HCT116 (cell line): Measurements from ENCODE around the gene ATM. TPM values are rescaled to one million over a fixed set of nuclear protein-coding genes. Genes with fewer than 3 reads are reported as not detected.

Source experiments
- ATAC-seq: fragments of 200-7000 bp; cut with Tn5 transposase; 2 replicates; pipeline ENCODE4 v1.9.1; 2020; ENCODE audit warnings: mild to moderate bottlenecking, moderate library complexity
- BruUV-seq: library from RNA; stranded (reverse); fragments of 400-500 nt; replicated peaks from 2 replicates; lab custom pipeline; 2021; lab: Mats Ljungman, UMichigan
- CTCF ChIA-PET: fragments of 300-600 bp; sonication (Branson Sonifier 250); formaldehyde crosslinking; loops from one replicate; lab custom pipeline; 2021; ENCODE audit warnings: antibody characterized with exemption; lab: Charles Lee
- POLR2A ChIA-PET: fragments of 300-600, 350-600 bp; sonication (Branson Sonifier 250); formaldehyde crosslinking; loops from one replicate; lab custom pipeline; 2021; ENCODE audit warnings: antibody characterized with exemption; lab: Charles Lee
- RAD21 ChIA-PET, 2 experiments: fragments of 300-600 bp; sonication (Branson Sonifier 250); formaldehyde crosslinking; loops; one replicate each; lab custom pipeline; 2023; ENCODE audit warnings: low total read pairs in 2 of 2; ENCODE audit not compliant: uncharacterized antibody in 2 of 2, unreplicated experiment in 2 of 2, low non-redundant PET in 1 of 2; lab: Charles Lee
- DNase-seq: peaks from one replicate; pipeline ENCODE4 v3.0.0-alpha.2; 2010; ENCODE audit warnings: low read depth, low spot score
- H2AFZ ChIP-seq: fragments of 200-600 bp; shearing (Covaris generic), sonication (generic); 2 replicates; pipeline ENCODE4 v1.6.1; 2017; ENCODE audit warnings: low read depth, mixed run types, mixed read lengths, antibody characterized with exemption, low read length; ENCODE audit not compliant: poor library complexity, severe bottlenecking
- H3K27ac ChIP-seq: 2 replicates; pipeline ENCODE4 v1.5.1; 2012; ENCODE audit warnings: low read depth, low read length
- H3K27me3 ChIP-seq: fragments of 200-600 bp; sonication (generic); 2 replicates; pipeline ENCODE4 v1.6.1; 2016; ENCODE audit warnings: mixed run types, low read length, mixed read lengths; ENCODE audit not compliant: insufficient read depth
- H3K36me3 ChIP-seq, 2 experiments: fragments of 200-500 bp in 1 of 2; fragments of 200-600 bp in 1 of 2; sonication (Bioruptor generic) in 1 of 2; sonication (generic) in 1 of 2; 2 replicates each; pipeline versions ENCODE4 v1.5.1 to v1.6.1; 2014 to 2016; ENCODE audit warnings: low read length in 2 of 2, inconsistent platforms in 1 of 2, mixed read lengths in 1 of 2, mixed run types in 1 of 2; ENCODE audit not compliant: insufficient read depth in 2 of 2, control insufficient read depth in 1 of 2
- H3K4me1 ChIP-seq, 2 experiments: fragments of 200-600 bp in 1 of 2; sonication (generic) in 1 of 2; 2 replicates each; pipeline versions ENCODE4 v1.5.1 to v1.6.1; 2012 to 2017; ENCODE audit warnings: low read length in 2 of 2, inconsistent platforms in 1 of 2, mild to moderate bottlenecking in 1 of 2, mixed read lengths in 1 of 2, mixed run types in 1 of 2, moderate library complexity in 1 of 2; ENCODE audit not compliant: insufficient read depth in 2 of 2, control insufficient read depth in 1 of 2
- H3K4me2 ChIP-seq: fragments of 200-600 bp; sonication (generic); 2 replicates; pipeline ENCODE4 v1.6.1; 2017; ENCODE audit warnings: mixed run types, low read length, mixed read lengths
- H3K4me3 ChIP-seq, 2 experiments: fragments of 200-600 bp in 1 of 2; sonication (generic) in 1 of 2; replicated peaks in 1 of 2; 2 replicates each; pipeline ENCODE4 v1.5.1; 2011 to 2016; ENCODE audit warnings: low read length in 2 of 2, control low read depth in 1 of 2, low read depth in 1 of 2, mild to moderate bottlenecking in 1 of 2, mixed read lengths in 1 of 2, mixed run types in 1 of 2
- H3K79me2 ChIP-seq: fragments of 200-600 bp; sonication (generic); 2 replicates; pipeline ENCODE4 v1.6.1; 2017; ENCODE audit warnings: mild to moderate bottlenecking, mixed run types, low read length, moderate library complexity, mixed read lengths; ENCODE audit not compliant: insufficient read depth
- H3K9ac ChIP-seq: fragments of 200-600 bp; sonication (generic); 2 replicates; pipeline ENCODE4 v1.6.1; 2016; ENCODE audit warnings: low read length, mixed read lengths
- H3K9me2 ChIP-seq: fragments of 200-600 bp; sonication (generic), shearing (Covaris generic); 2 replicates; pipeline ENCODE4 v1.6.1; 2017; ENCODE audit warnings: mixed run types, mild to moderate bottlenecking, moderate library complexity; ENCODE audit not compliant: insufficient read depth
- H3K9me3 ChIP-seq, 2 experiments: fragments of 200-500 bp in 1 of 2; fragments of 200-600 bp in 1 of 2; sonication (Bioruptor generic) in 1 of 2; sonication (generic) in 1 of 2; 2 replicates each; pipeline ENCODE4 v1.6.1; 2014 to 2017; ENCODE audit warnings: low read length in 2 of 2, mixed read lengths in 2 of 2, inconsistent platforms in 1 of 2, low read depth in 1 of 2, mild to moderate bottlenecking in 1 of 2, mixed run types in 1 of 2, moderate library complexity in 1 of 2; ENCODE audit not compliant: control insufficient read depth in 1 of 2, insufficient read depth in 1 of 2
- H4K20me1 ChIP-seq: fragments of 200-600 bp; sonication (generic), shearing (Covaris generic); 2 replicates; pipeline ENCODE4 v1.6.1; 2017; ENCODE audit warnings: mixed run types, mild to moderate bottlenecking, moderate library complexity; ENCODE audit not compliant: insufficient read depth
- ATF3 ChIP-seq: IDR thresholded peaks from 2 replicates; pipeline ENCODE4 v1.6.1; 2012
- CBX3 ChIP-seq: IDR thresholded peaks from 2 replicates; pipeline ENCODE4 v1.6.1; 2012; ENCODE audit warnings: low read depth
- CEBPB ChIP-seq: IDR thresholded peaks from 2 replicates; pipeline ENCODE4 v1.6.1; 2012; ENCODE audit warnings: low read depth
- CTCF ChIP-seq, 3 experiments: fragments of 200-600 bp in 1 of 3; sonication (generic) in 1 of 3; IDR thresholded peaks in 2 of 3; conservative IDR thresholded peaks in 1 of 3; 2 replicates each; pipeline ENCODE4 v1.5.1; 2012 to 2017; ENCODE audit warnings: low read depth in 2 of 3, low read length in 2 of 3, antibody characterized with exemption in 1 of 3, borderline replicate concordance in 1 of 3, control low read depth in 1 of 3, mild to moderate bottlenecking in 1 of 3, mixed read lengths in 1 of 3, mixed run types in 1 of 3, moderate library complexity in 1 of 3; ENCODE audit not compliant: insufficient read depth in 1 of 3
- ELF1 ChIP-seq: IDR thresholded peaks from 2 replicates; pipeline ENCODE4 v1.6.1; 2012; ENCODE audit warnings: low read depth, borderline replicate concordance
- EZH2phosphoT487 ChIP-seq: fragments of 200-600 bp; IDR thresholded peaks from 2 replicates; pipeline ENCODE4 v1.6.1; 2018; ENCODE audit warnings: antibody characterized with exemption, borderline replicate concordance
- FOSL1 ChIP-seq: IDR thresholded peaks from 2 replicates; pipeline ENCODE4 v1.6.1; 2012; ENCODE audit warnings: low read depth
- JUND ChIP-seq: IDR thresholded peaks from 2 replicates; pipeline ENCODE4 v1.6.1; 2012
- MAX ChIP-seq: IDR thresholded peaks from 2 replicates; pipeline ENCODE4 v1.6.1; 2012
- POLR2A ChIP-seq: IDR thresholded peaks from 2 replicates; pipeline ENCODE4 v1.7.0; 2011; ENCODE audit warnings: borderline replicate concordance; ENCODE audit not compliant: insufficient read depth, insufficient read length; ENCODE audit errors: extremely low read depth
- POLR2AphosphoS5 ChIP-seq: IDR thresholded peaks from 2 replicates; pipeline ENCODE4 v1.6.1; 2011; ENCODE audit warnings: mild to moderate bottlenecking, low read depth, low read length, moderate library complexity
- RAD21 ChIP-seq: IDR thresholded peaks from 2 replicates; pipeline ENCODE4 v1.6.1; 2012; ENCODE audit warnings: low read depth, mild to moderate bottlenecking
- REST ChIP-seq: IDR thresholded peaks from 2 replicates; pipeline ENCODE4 v1.6.1; 2012; ENCODE audit warnings: low read depth
- SIN3A ChIP-seq: IDR thresholded peaks from 2 replicates; pipeline ENCODE4 v1.6.1; 2012; ENCODE audit warnings: low read depth
- SRF ChIP-seq: IDR thresholded peaks from 2 replicates; pipeline ENCODE4 v1.6.1; 2012; ENCODE audit warnings: low read depth
- TCF7L2 ChIP-seq: IDR thresholded peaks from 2 replicates; pipeline ENCODE4 v1.7.0; 2011; ENCODE audit warnings: borderline replicate concordance, inconsistent platforms; ENCODE audit not compliant: insufficient read depth, insufficient read length; ENCODE audit errors: extremely low read depth
- YY1 ChIP-seq: IDR thresholded peaks from 2 replicates; pipeline ENCODE4 v1.6.1; 2011; ENCODE audit warnings: low read length, low read depth, moderate library complexity, mild to moderate bottlenecking; ENCODE audit not compliant: insufficient replicate concordance; ENCODE audit errors: extremely low read depth
- ZBTB33 ChIP-seq: IDR thresholded peaks from 2 replicates; pipeline ENCODE4 v1.6.1; 2011; ENCODE audit warnings: mild to moderate bottlenecking, low read length, moderate library complexity; ENCODE audit not compliant: insufficient replicate concordance; ENCODE audit errors: extremely low read depth
- ZNF274 ChIP-seq: fragments of 200-500 bp; sonication (Bioruptor generic); IDR thresholded peaks from 2 replicates; pipeline ENCODE4 v1.6.1; 2014; ENCODE audit warnings: mild to moderate bottlenecking, low read depth, low read length, inconsistent platforms
- intact Hi-C: fragments of 100-400 bp; cut with micrococcal nuclease; formaldehyde crosslinking; loops from 2 replicates; pipeline ENCODE4 v1.10.0; 2022
- total RNA-seq: library from RNA; stranded (reverse); gene quantifications from one replicate; pipeline ENCODE4 v1.2.1, GENCODE V29; 2021; ENCODE audit not compliant: unreplicated experiment

The ATM gene
- total RNA-seq, 1 experiment from 2014 or later, result 32.2 TPM

GRCh38 chr11:108206969-108207682 is 15.7 kb upstream of the ATM start:
- no peaks in the 10 kb centered on the region for H4K20me1 ChIP-seq
- H3K79me2 ChIP-seq, result peaks cover 84% of the 10 kb centered on the region
- 0 out of 4 replicates have a peak, but pooled peaks cover 0 to 5% of the 10 kb centered on the region in 2 experiments for H3K9me3 ChIP-seq
- no peaks in the 10 kb centered on the region for H3K27me3 ChIP-seq
- ChIA-PET RAD21 (no interaction called here), CTCF (no interaction called here), POLR2A (no interaction called here)
- no peak overlapping the region for H3K4me3 ChIP-seq
- TF ChIP-seq YY1 (no peak), MAX (no peak), TCF7L2 (no peak), CBX3 (no peak), JUND (no peak), ELF1 (no peak), FOSL1 (no peak), POLR2AphosphoS5 (no peak), RAD21 (no peak), POLR2A (no peak), EZH2phosphoT487 (no peak), REST (no peak), CTCF (IDR thresholded peaks at IDR 0.05 in 2 of 3, conservative IDR thresholded peaks at IDR 0.05 in 1 of 3; ENCODE audit: borderline replicate concordance in 1 of 3, insufficient read depth in 1 of 3, low read depth in 2 of 3, low read length in 2 of 3) (no peak), SRF (no peak), ATF3 (no peak), ZNF274 (no peak), ZBTB33 (no peak), CEBPB (no peak), SIN3A (no peak)
- H2AFZ ChIP-seq, result no peak overlapping the region
- H3K36me3 ChIP-seq, result peaks cover 8 to 37% of the 10 kb centered on the region in 2 experiments; a peak in 3 of 4 replicates
- intact Hi-C loops, result no loop called here
- H3K9me2 ChIP-seq, result no peaks in the 10 kb centered on the region
- no peak overlapping the region for H3K4me2 ChIP-seq
- no TSS peak for BruUV-seq
- no peaks in the 10 kb centered on the region for H3K4me1 ChIP-seq
- no peak overlapping the region for H3K9ac ChIP-seq
- H3K27ac ChIP-seq, result no peak overlapping the region
- ATAC-seq (no peak), DNase-seq (no peak)
